ENCODE results near the gene BIRC3. TPM values are rescaled to one million over a fixed set of nuclear protein-coding genes. Genes with fewer than 3 reads are reported as not detected.

Gene BIRC3
- total and polyA plus RNA-seq, 2 experiments from 2014 or later, result 0.79 to 0.97 TPM

DNA sequence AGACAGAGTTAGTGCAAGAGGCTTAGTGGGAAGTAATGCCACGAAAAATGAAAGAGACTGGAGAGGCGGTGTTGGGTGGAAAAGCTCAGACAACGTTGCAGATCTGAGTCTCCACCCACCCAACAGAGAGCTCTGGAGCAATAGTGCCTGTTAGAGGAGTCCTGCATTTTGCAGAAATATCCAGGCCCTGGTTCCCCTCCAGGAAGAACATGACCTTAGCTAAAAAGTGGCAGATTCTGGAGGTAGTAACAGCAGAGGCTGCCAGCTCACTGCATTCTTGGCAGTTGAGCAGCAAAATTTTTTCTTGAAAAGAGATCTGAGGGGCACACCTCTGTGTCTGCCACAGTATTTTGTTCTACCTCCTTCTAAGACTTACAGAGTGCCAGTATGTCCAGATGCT is 27.7 kb upstream of the BIRC3 start:
- DNase-seq, result peak; percentile 44
- no peaks in the 10 kb centered on the region for H3K9me3 ChIP-seq (ENCODE audit: low read depth)
- H3K79me2 ChIP-seq (ENCODE audit: insufficient read depth), result no peaks in the 10 kb centered on the region
- H3K4me3 ChIP-seq, result no peak overlapping the region
- peak overlapping the region; percentile 46 for H3K4me2 ChIP-seq (ENCODE audit: unreplicated experiment)
- H3F3A ChIP-seq (ENCODE audit: insufficient read depth), result peaks cover 12% of the 10 kb centered on the region; the same call in 1 of the 2 replicates
- no peaks in the 10 kb centered on the region for H3K36me3 ChIP-seq (ENCODE audit: low read depth)
- H3K27ac ChIP-seq, result peak overlapping the region; percentile 5; the same call in 1 of the 2 replicates
- no peaks in the 10 kb centered on the region for H4K20me1 ChIP-seq (ENCODE audit: insufficient read depth)
- WGBS, 2 experiments (ENCODE audit: low coverage in 1 of 2, low lambda C conversion rate in 2 of 2, missing lambda C conversion rate in 2 of 2), result 18 to 23% methylated on average over 3 of the region's 3 CpGs
- peak overlapping the region; percentile 82 for H2AFZ ChIP-seq
- H3K27me3 ChIP-seq (replicated peaks; ENCODE audit: insufficient read depth), result no peaks in the 10 kb centered on the region
- H3K9me2 ChIP-seq (ENCODE audit: insufficient read depth), result no peaks in the 10 kb centered on the region
- TF ChIP-seq EZH2phosphoT487 (IDR thresholded peaks at IDR 0.05; ENCODE audit: insufficient read depth, low read depth) (no peak), EZH2 (IDR thresholded peaks at IDR 0.05; ENCODE audit: insufficient read depth, poor library complexity, severe bottlenecking) (no peak)
- in situ Hi-C loops (cut with MboI), result no loop called here
- peak overlapping the region; percentile 25; the same call in 1 of the 2 replicates for H3K9ac ChIP-seq
- H3K4me1 ChIP-seq (ENCODE audit: insufficient read depth), result peaks cover 11% of the 10 kb centered on the region

DNA sequence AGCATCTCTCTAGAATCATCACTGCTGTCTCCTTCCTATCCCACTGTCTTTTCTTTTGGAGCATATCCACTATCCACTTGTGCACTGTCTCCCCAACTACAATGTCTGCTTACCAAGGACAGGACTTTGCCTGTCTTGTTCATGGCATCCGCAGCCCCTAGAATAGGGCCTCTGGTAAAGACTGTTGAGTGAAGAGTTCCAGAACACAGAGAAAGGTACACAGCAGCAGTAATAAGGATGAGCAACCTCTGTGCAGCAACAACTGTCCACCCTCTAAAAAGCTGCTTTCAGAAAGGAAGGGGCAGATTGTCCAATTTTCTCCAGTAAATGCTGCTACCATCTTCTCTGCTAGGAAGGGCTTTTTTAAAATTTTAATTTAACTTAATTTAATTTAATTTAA is 25.5 kb upstream of the BIRC3 start:
- peaks cover 12% of the 10 kb centered on the region; the same call in 1 of the 2 replicates for H3F3A ChIP-seq (ENCODE audit: insufficient read depth)
- no peak for DNase-seq
- H3K36me3 ChIP-seq (ENCODE audit: low read depth), result no peaks in the 10 kb centered on the region
- H3K9me3 ChIP-seq (ENCODE audit: low read depth), result no peaks in the 10 kb centered on the region
- TF ChIP-seq EZH2phosphoT487 (IDR thresholded peaks at IDR 0.05; ENCODE audit: insufficient read depth, low read depth), result no peak
- no peak for TF ChIP-seq EZH2 (IDR thresholded peaks at IDR 0.05; ENCODE audit: insufficient read depth, poor library complexity, severe bottlenecking)
- H3K4me3 ChIP-seq, result no peak overlapping the region
- no peaks in the 10 kb centered on the region for H3K9me2 ChIP-seq (ENCODE audit: insufficient read depth)
- WGBS, 2 experiments (ENCODE audit: low coverage in 1 of 2, low lambda C conversion rate in 2 of 2, missing lambda C conversion rate in 2 of 2), result 100% methylated on average over 1 of the region's 1 CpG
- H4K20me1 ChIP-seq (ENCODE audit: insufficient read depth), result no peaks in the 10 kb centered on the region
- H3K27me3 ChIP-seq (replicated peaks; ENCODE audit: insufficient read depth), result no peaks in the 10 kb centered on the region
- H3K27ac ChIP-seq, result no peak overlapping the region
- H3K4me2 ChIP-seq (ENCODE audit: unreplicated experiment), result no peak overlapping the region
- no peak overlapping the region for H3K9ac ChIP-seq
- H3K79me2 ChIP-seq (ENCODE audit: insufficient read depth), result no peaks in the 10 kb centered on the region
- H3K4me1 ChIP-seq (ENCODE audit: insufficient read depth), result peaks cover 11% of the 10 kb centered on the region
- H2AFZ ChIP-seq, result no peak overlapping the region
- in situ Hi-C loops (cut with MboI), result loop anchor here (10.0 kb wide), 1 partner anchor 203 kb away; no protein-coding TSS in a partner anchor

- H3K4me3 ChIP-seq, result no peak overlapping the region
- peaks cover 12% of the 10 kb centered on the region; the same call in 1 of the 2 replicates for H3F3A ChIP-seq (ENCODE audit: insufficient read depth)
- H3K9me2 ChIP-seq (ENCODE audit: insufficient read depth), result no peaks in the 10 kb centered on the region
- no peak overlapping the region for H2AFZ ChIP-seq
- WGBS, 2 experiments (ENCODE audit: low coverage in 1 of 2, low lambda C conversion rate in 2 of 2, missing lambda C conversion rate in 2 of 2), result 88 to 96% methylated on average over 6 of the region's 6 CpGs
- no peaks in the 10 kb centered on the region for H3K36me3 ChIP-seq (ENCODE audit: low read depth)
- no peaks in the 10 kb centered on the region for H4K20me1 ChIP-seq (ENCODE audit: insufficient read depth)
- no peak overlapping the region for H3K9ac ChIP-seq
- no peaks in the 10 kb centered on the region for H3K9me3 ChIP-seq (ENCODE audit: low read depth)
- H3K4me1 ChIP-seq (ENCODE audit: insufficient read depth), result peaks cover 11% of the 10 kb centered on the region
- no peak overlapping the region for H3K4me2 ChIP-seq (ENCODE audit: unreplicated experiment)
- H3K27me3 ChIP-seq (replicated peaks; ENCODE audit: insufficient read depth), result no peaks in the 10 kb centered on the region
- in situ Hi-C loops (cut with MboI), result loop anchor here (10.0 kb wide), 1 partner anchor 202 kb away; no protein-coding TSS in a partner anchor
- H3K79me2 ChIP-seq (ENCODE audit: insufficient read depth), result no peaks in the 10 kb centered on the region
- DNase-seq, result no peak
- no peak overlapping the region for H3K27ac ChIP-seq
- TF ChIP-seq EZH2 (IDR thresholded peaks at IDR 0.05; ENCODE audit: insufficient read depth, poor library complexity, severe bottlenecking) (no peak), EZH2phosphoT487 (IDR thresholded peaks at IDR 0.05; ENCODE audit: insufficient read depth, low read depth) (no peak)
Observed at GRCh38 chr11:102292933-102293332, 24.4 kb upstream of the BIRC3 start.

DNA sequence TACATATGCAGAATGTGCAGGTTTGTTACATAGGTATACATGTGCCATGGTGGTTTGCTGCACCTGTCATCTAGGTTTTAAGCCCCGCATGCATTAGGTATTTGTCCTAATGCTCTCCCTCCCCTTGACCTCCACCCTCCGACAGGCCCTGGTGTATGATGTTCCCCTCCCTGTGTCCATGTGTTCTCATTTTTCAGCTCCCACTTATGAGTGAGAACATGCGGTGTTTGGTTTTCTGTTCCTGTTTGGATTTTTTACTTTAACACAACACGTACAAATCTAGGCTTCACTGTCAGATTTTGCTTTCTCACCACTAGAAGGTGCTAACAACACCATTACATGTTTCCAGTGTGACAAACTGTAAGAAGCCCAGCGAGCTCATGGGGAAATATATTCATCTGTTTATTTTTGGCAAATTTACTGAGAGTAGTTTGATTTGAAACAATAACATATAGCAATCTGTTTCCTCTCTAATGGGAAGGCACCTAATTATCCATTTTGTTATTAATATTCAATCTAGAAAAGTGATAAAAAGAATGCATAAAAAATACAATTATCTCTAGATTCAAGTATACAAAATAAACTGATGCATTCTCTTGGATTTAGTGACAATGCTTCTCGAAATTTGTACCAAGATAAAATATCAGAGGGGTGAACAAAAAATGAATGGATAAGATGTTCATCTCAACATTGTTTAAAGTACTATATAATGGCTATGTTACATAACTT is 23.2 kb upstream of the BIRC3 start:
- Histone ChIP-seq H3K4me1 (ENCODE audit: insufficient read depth) (peaks cover 10% of the 10 kb centered on the region), H3K9ac (no peak overlapping the region), H2AFZ (peak overlapping the region; percentile 55), H3K4me2 (ENCODE audit: unreplicated experiment) (no peak overlapping the region), H3K27ac (no peak overlapping the region), H3F3A (ENCODE audit: insufficient read depth) (peaks cover 10% of the 10 kb centered on the region; the same call in 1 of the 2 replicates), H3K9me3 (ENCODE audit: low read depth) (no peaks in the 10 kb centered on the region), H3K9me2 (ENCODE audit: insufficient read depth) (no peaks in the 10 kb centered on the region), H3K79me2 (ENCODE audit: insufficient read depth) (no peaks in the 10 kb centered on the region), H3K27me3 (replicated peaks; ENCODE audit: insufficient read depth) (no peaks in the 10 kb centered on the region), H3K36me3 (ENCODE audit: low read depth) (no peaks in the 10 kb centered on the region), H4K20me1 (ENCODE audit: insufficient read depth) (no peaks in the 10 kb centered on the region), H3K4me3 (no peak overlapping the region)
- peak; percentile 79 for DNase-seq
- TF ChIP-seq EZH2phosphoT487 (IDR thresholded peaks at IDR 0.05; ENCODE audit: insufficient read depth, low read depth) (no peak), EZH2 (IDR thresholded peaks at IDR 0.05; ENCODE audit: insufficient read depth, poor library complexity, severe bottlenecking) (no peak)
- in situ Hi-C loops (cut with MboI), result loop anchor here (10.0 kb wide), 1 partner anchor 201 kb away; no protein-coding TSS in a partner anchor
- WGBS, 2 experiments (ENCODE audit: low coverage in 1 of 2, low lambda C conversion rate in 2 of 2, missing lambda C conversion rate in 2 of 2), result 16 to 21% methylated on average over 6 of the region's 6 CpGs
